ENCODE measurements around the gene GALM. TPM values are rescaled to one million over a fixed set of nuclear protein-coding genes. Genes with fewer than 3 reads are reported as not detected.

The GALM gene
- total RNA-seq, 1 experiment from 2014 or later: 22.7 TPM

DNA sequence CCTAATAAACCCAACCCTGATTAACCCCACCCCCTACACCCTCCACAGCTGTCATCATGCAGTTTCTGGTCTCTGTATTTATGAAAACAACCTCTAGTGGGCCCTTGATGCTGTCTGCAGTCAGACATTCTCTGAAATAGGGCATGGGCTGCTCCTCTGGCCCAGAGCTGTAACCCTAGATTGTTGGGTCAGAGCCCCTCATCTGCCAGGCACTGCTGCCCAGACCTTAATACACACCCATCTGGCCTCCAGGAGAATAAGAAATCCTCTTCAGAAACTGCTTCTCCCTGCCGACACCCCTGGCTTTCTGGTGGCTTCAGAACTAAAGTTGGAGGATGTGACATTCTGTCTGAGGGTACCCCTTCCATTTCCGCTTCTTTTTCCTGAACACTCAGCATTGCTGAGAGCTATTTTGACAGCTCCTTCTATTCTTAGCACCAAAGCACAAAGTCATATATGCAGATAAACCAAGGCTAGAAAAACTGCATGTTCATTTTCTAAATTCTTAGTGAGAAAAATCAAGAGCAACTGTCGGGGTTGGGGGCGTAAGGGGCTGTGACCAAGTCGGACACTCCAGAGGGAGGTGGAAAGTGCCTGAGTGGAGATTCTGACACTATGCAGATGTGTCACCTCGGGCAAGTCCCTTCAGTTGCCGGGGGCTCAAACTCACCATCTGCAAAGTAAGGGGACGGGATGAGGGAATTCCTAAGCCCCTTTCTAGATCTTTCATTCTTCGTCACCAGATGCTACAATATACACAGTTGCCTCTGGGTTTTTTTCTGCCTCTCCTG lies 56.6 kb downstream of the GALM start:
- no peak overlapping the region for H3K4me3 ChIP-seq (ENCODE audit: low read length)
- no TSS peak for BruUV-seq (replicated peaks)
- no peak for DNase-seq
- POLR2A ChIA-PET (ENCODE audit: unreplicated experiment): no interaction called here
- H3K79me2 ChIP-seq (ENCODE audit: low read length): no peaks in the 10 kb centered on the region
- no peak overlapping the region for H3K4me2 ChIP-seq (ENCODE audit: low read length)
- no peaks in the 10 kb centered on the region for H3K9me3 ChIP-seq (ENCODE audit: low read length)
- intact Hi-C loops (cut with micrococcal nuclease): loop anchor here (5.0 to 10.0 kb wide), 2 partner anchors 58 to 405 kb away; partner anchors contain the start of gene GALM
- no peak for ATAC-seq
- H3K36me3 ChIP-seq (ENCODE audit: low read depth, low read length): no peaks in the 10 kb centered on the region
- H2AFZ ChIP-seq (ENCODE audit: low read length): no peak overlapping the region
- no peaks in the 10 kb centered on the region for H4K20me1 ChIP-seq (ENCODE audit: low read length)
- H3K9me2 ChIP-seq (replicated peaks; ENCODE audit: low read length): no peaks in the 10 kb centered on the region
- CTCF ChIA-PET: no interaction called here
- peaks cover 27% of the 10 kb centered on the region for H3K4me1 ChIP-seq (ENCODE audit: insufficient read depth, low read length)
- no peak overlapping the region for H3K27ac ChIP-seq (ENCODE audit: low read length)
- H3K27me3 ChIP-seq (ENCODE audit: low read length): no peaks in the 10 kb centered on the region
- H3F3A ChIP-seq (ENCODE audit: low read length, unreplicated experiment): no peaks in the 10 kb centered on the region
- no peak overlapping the region for H3K9ac ChIP-seq (ENCODE audit: low read length)
- TF ChIP-seq EZH2 (IDR thresholded peaks at IDR 0.05; ENCODE audit: low read length, unreplicated experiment) (no peak), EZH2phosphoT487 (IDR thresholded peaks at IDR 0.05; ENCODE audit: borderline replicate concordance, low read length) (no peak), CTCF (conservative IDR thresholded peaks at IDR 0.05; ENCODE audit: low read depth, low read length) (no peak)

- H3K4me1 ChIP-seq (ENCODE audit: insufficient read depth, low read length): peaks cover 27% of the 10 kb centered on the region
- H3F3A ChIP-seq (ENCODE audit: low read length, unreplicated experiment): no peaks in the 10 kb centered on the region
- BruUV-seq (replicated peaks): no TSS peak
- H3K9me2 ChIP-seq (replicated peaks; ENCODE audit: low read length): no peaks in the 10 kb centered on the region
- H3K27ac ChIP-seq (ENCODE audit: low read length): no peak overlapping the region
- no peaks in the 10 kb centered on the region for H3K9me3 ChIP-seq (ENCODE audit: low read length)
- H3K36me3 ChIP-seq (ENCODE audit: low read depth, low read length): no peaks in the 10 kb centered on the region
- TF ChIP-seq CTCF (conservative IDR thresholded peaks at IDR 0.05; ENCODE audit: low read depth, low read length): no peak
- TF ChIP-seq EZH2 (IDR thresholded peaks at IDR 0.05; ENCODE audit: low read length, unreplicated experiment): no peak
- TF ChIP-seq EZH2phosphoT487 (IDR thresholded peaks at IDR 0.05; ENCODE audit: borderline replicate concordance, low read length): no peak
- H3K9ac ChIP-seq (ENCODE audit: low read length): no peak overlapping the region
- no peak for DNase-seq
- no peak overlapping the region for H3K4me2 ChIP-seq (ENCODE audit: low read length)
- H3K79me2 ChIP-seq (ENCODE audit: low read length): no peaks in the 10 kb centered on the region
- intact Hi-C loops (cut with micrococcal nuclease): loop anchor here (5.0 to 10.0 kb wide), 2 partner anchors 58 to 406 kb away; partner anchors contain the start of gene GALM
- no peak overlapping the region for H2AFZ ChIP-seq (ENCODE audit: low read length)
- no peaks in the 10 kb centered on the region for H3K27me3 ChIP-seq (ENCODE audit: low read length)
- POLR2A ChIA-PET (ENCODE audit: unreplicated experiment): no interaction called here
- no peak overlapping the region for H3K4me3 ChIP-seq (ENCODE audit: low read length)
- CTCF ChIA-PET: interaction anchor here (2.2 kb wide), 1 partner anchor 141 kb away, joined by 15 read pairs; no protein-coding TSS in a partner anchor
- no peak for ATAC-seq
- H4K20me1 ChIP-seq (ENCODE audit: low read length): no peaks in the 10 kb centered on the region
These were observed 57.3 kb downstream of the GALM start for GRCh38 chr2:38723173-38723572.

- no peak overlapping the region for H2AFZ ChIP-seq (ENCODE audit: low read length)
- H3K4me3 ChIP-seq (ENCODE audit: low read length): no peak overlapping the region
- H3K36me3 ChIP-seq (ENCODE audit: low read depth, low read length): no peaks in the 10 kb centered on the region
These were observed 61.7 kb downstream of the GALM start for GRCh38 chr2:38727661-38728060.

More at GRCh38 chr2:38727661-38728060, 61.7 kb downstream of the GALM start:
- H3K4me1 ChIP-seq (ENCODE audit: insufficient read depth, low read length): no peaks in the 10 kb centered on the region
- ATAC-seq: no peak
- TF ChIP-seq CTCF (conservative IDR thresholded peaks at IDR 0.05; ENCODE audit: low read depth, low read length): no peak
- TF ChIP-seq EZH2phosphoT487 (IDR thresholded peaks at IDR 0.05; ENCODE audit: borderline replicate concordance, low read length): no peak
- TF ChIP-seq EZH2 (IDR thresholded peaks at IDR 0.05; ENCODE audit: low read length, unreplicated experiment): no peak
- H3K9me3 ChIP-seq (ENCODE audit: low read length): no peaks in the 10 kb centered on the region
- DNase-seq: no peak
- H3K79me2 ChIP-seq (ENCODE audit: low read length): no peaks in the 10 kb centered on the region
- H3K27me3 ChIP-seq (ENCODE audit: low read length): no peaks in the 10 kb centered on the region
- BruUV-seq (replicated peaks): no TSS peak
- no peak overlapping the region for H3K4me2 ChIP-seq (ENCODE audit: low read length)
- CTCF ChIA-PET: no interaction called here
- H3K27ac ChIP-seq (ENCODE audit: low read length): no peak overlapping the region
- no peaks in the 10 kb centered on the region for H3F3A ChIP-seq (ENCODE audit: low read length, unreplicated experiment)
- no peaks in the 10 kb centered on the region for H4K20me1 ChIP-seq (ENCODE audit: low read length)
- no peaks in the 10 kb centered on the region for H3K9me2 ChIP-seq (replicated peaks; ENCODE audit: low read length)
- POLR2A ChIA-PET (ENCODE audit: unreplicated experiment): no interaction called here
- no peak overlapping the region for H3K9ac ChIP-seq (ENCODE audit: low read length)
- intact Hi-C loops (cut with micrococcal nuclease): loop anchor here (2.0 to 10.0 kb wide), 2 partner anchors 63 to 191 kb away; partner anchors contain the start of gene GALM

Data from PC-3 (cell line).